SW480 (cell line): ENCODE results near the gene GRK6.

Experiments used
- DNase-seq: peaks from one replicate; pipeline ENCODE4 v3.0.0-alpha.2; 2016; ENCODE audit warnings: low spot score

GRK6 gene

DNA sequence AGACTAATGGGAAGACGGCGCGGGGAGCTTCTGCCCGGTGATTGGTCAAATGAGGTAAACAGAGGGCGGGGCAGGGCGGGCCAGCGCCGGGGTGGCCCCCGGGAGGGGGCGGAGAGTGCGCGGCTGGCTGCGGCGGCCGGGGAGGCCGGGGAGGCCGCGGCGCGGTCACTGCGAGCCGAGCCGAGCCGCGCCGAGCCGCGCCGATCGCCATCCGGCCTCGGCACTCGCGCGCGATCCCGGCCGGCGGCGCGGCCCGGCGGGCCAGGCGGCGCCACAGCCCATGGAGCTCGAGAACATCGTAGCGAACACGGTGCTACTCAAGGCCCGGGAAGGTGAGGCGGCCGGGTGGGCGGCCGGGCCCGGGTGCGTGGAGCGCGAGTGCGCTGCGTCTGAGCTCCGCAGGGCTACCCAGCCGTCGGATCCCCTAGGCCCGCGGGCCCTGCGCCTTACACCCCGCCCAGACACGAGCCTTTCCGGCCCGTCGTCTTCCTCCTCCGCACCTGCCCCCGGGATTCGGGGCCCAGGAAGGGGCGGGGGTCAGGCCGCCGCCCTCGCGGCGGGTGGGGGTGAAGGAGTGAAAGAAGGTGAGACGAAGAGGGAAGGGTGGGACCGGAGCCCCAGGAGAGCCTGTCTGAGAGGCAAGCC lies at the start of gene GRK6:
GRK6 (plus strand) TSS at position 111 of the 645 bp plus-strand sequence; CDS start at position 281, 170 bp downstream.
- DNase-seq, result peak; percentile 58

DNA sequence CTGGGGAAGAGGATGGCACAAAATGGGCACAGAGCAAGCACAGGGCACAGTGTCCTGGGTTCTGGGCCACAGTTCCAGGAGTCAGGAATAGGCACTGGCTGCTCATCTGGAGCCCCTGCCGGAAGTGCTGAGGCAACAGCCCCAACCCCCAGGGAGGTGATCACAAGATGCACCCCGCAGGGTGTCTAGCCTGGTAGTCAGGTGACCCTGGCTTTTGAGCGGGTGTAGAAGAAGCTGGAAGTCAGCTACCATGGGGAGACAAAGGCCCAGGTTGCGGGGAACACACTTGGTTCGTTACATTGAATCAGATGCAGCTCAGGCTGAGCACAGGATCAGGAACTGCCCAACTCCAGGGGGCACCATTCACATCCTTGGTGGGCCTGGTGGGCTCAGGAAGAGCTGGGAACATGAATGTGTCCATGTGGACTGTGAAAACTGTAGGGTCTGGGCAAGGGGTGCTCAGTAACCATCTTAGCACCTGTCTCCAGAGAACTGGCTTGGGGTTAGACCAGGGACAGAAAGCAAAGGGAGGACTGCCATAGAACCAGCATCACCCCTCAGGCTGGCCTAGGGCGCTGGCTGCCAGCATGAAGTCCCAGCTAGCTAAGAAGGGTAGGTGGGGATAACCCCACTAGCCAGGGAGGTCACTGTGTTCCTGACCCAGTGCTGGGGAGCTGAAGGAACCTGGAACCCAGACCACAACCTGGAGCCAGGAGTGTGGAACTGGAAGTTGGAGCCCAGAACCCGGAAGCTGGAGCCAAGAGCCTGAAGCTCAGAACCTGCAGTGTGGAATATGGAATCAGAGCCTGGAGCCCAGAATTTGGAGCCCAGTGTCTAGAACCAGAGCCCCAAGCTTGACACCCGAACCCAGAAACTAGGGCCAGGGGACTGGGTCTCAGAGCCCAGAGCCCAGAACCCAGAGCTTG lies 48.4 kb upstream of the GRK6 start:
- no peak for DNase-seq

DNA sequence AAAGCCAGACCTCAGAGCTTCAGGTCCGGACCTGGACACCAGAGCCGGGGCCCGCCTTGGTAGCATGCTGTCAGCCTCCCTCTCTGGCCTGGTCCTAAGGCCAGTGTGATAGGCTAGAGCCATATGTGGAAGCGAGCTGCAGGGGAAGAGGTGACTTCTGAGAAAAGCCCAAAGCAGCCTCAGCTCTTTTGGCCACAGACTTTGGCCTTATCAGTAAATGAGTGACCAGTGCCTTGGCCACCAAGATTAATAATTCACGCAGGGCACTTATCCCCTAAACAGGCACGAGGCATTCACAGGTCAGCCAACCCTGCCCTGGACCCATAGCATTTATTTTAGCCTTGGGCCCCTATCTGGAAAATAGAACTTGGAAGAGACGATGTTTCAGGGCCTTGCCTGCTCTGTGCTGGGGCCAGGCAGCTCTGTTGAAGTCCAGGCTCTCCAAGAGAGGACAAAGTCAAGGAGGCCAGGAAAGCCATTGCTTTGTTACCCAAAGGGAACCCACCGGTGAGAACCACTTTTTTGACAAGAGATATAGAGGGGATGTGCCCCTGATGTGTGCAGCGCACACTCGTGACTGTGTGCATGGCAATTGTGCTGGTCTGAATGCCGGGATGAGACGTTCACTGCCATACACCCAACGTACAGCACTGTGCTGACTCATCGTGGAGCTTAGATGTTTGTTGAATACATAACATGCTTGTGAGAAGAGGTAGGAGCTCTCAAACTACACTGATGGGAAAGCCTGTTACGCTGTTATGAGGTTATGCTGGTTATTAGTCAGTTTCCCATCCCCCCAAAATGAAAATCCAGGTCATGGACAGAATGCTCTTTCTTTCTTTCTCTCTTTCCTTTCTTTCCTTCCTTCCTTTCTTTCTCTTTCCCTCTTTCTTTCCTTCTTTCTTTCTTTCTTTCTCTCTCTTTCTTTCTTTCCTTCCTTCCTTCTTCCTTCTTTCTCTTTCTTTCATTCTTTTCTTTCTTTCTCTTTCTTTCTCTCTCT lies 47.3 kb upstream of the GRK6 start:
- peak; percentile 90 for DNase-seq

DNA sequence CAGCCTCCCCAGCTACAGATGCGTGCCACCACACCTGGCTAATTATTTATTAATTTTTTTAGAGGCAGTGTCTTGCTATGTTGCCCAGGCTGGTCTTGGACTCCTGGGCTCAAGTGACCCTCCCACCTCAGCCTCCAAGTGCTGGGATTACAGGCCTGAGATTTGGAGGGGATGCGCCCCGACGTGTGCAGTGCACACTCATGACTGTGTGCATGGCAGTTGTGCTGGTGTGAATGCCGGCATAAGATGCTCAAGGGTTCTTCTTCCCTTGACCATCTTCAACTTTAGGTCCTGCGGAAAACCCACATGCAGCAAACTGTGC lies 45.7 kb upstream of the GRK6 start:
- no peak for DNase-seq

DNA sequence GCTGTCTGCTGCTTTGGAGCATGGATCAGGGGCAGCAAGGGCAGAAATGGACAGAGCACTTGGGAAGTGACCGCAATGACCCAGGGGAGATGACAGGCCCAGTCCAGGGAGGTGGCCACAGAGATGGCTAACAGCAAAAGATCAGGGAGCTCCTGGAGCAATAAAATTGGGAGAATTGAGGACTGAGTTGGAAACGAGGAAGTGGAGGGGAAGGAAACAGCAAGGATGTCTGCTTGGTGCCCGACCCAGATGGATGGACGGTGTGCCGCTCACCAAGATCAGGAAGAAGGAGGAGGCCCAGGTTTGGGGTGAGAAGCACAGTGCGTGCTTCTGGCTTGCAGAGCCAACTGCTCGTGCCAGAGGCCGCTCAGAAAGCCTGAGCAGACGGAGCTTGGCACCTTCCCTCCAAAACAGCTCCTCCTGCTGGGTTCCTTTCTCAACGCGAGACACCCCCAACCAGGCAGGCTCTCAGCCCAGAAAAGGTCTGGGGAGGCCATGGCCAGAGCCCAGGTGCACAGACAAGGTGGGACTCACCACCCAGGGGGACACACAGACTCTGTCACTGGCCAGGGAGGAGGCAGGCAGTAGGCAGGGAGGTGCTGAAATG lies 44.0 kb upstream of the GRK6 start:
- DNase-seq, result no peak

DNA sequence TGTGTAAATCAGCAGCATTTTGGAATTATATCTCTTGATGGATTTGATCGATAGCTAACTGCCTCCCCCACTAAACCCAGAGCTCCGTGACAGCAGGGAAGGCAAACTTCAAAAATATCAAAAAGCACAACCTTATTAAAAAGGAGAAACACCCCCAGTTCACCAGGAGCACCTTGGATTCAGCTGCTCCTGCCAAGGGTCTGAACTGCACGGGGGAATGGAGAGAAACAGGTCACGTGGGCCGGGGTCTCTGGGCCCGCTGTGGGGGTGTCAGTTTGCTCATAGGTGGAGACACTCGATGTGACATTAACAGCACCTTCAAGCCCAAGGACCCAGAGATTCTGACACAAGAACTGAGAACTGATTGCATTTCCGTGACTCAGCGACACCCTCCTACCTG lies 43.3 kb upstream of the GRK6 start:
- DNase-seq, result no peak

DNA sequence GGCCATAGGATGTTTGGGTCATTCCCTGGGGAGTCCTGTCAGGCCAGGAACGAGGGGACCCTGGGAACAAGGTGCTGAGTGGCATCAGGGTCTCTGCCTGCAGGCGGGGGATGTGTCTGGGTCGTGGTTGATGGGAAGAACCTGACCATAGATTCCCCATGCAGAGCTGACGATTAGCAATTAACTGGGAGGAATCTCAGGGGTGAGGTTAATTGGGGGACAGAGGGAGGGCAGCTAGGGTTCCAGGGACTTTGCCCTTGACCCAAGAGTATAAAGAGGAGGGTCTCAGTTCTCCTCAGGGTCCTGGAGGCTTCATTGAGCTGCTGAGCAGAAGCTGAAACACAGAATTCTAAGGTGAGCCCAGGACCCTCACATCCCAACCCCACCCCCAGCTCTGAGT lies 42.3 kb upstream of the GRK6 start, which contains the start of gene SLC34A1:
SLC34A1 (plus strand) TSS at position 301 of the 400 bp plus-strand sequence. CDS start 1,308 bp downstream, outside the sequence.
- DNase-seq, result no peak

DNA sequence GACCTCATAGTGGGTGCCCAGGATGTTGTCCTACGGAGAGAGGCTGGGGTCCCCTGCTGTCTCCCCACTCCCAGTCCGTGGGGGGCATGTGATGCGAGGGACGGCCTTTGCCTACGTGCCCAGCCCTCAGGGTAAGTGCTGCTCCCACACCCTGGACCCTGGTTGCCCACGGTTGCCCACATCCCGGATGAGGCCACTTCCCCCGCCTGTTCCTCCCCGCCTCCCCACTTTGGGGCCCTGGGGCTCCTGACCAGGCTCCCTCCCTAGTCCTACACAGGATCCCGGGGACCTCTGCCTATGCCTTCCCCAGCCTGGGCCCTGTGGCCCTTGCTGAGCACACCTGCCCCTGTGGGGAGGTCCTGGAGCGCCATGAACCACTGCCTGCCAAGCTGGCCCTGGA lies 40.8 kb upstream of the GRK6 start:
- no peak for DNase-seq

DNA sequence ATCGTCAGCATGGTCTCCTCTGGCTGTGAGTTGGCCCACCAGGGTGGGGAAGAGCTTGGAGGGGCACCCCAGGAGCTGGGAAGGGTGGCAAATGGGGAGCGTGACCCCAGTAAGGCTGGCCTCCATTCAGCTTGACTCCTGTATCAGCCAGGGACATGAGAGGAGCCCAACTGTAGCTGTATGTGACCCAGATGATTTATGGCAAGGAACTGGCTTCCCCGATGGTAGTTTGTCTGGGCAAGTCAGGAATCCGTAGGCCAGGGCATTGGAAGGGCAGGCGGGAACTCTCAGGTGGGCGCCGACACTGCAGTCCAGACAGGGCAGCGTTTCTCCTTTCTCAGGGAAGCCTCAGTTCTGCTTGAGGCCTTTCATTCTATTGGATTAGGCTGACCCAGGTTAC lies 39.9 kb upstream of the GRK6 start:
- DNase-seq, result no peak

DNA sequence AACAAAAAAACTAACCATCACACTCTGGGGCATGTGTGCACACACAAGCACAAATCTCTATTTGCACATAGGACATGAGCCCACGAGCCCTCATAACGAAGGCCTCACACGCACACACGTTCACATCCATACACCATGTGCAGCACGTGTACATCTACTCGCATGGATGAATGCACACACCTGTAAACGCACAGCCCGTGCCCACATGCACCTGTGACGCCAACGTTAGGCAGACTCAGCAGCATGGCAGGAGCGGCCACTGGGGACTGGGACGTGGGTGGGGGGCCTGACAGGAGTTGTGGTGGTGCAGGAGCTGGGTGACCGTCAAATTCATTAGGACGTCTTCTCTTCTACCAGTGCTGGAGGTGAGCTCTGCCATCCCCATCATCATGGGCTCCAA lies 39.1 kb upstream of the GRK6 start:
- DNase-seq, result no peak

DNA sequence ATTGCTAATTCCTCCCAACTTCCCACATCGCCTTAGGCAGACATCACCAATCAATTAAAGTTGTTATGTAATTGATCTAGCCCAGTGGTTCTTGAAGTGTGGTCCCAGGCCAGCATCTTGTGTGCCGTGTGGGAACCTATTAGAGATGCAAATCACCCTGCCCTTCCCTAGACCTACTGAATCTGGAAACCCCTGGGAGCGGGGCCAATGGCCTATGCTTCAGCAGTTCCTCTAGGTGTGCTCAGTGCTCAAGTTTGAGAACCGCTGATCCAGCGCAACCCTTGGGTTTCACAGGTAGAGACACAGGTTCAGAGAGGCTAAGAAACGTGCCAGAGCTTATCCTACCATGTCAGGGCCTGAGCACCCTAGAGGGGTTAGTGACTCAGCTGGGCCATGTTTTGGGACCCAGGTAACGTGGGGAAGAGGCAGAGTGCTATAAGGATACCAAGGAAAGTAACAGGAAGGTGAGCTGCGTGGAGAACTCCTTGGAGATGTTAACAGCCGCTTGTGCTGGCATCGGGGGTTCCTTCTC lies 37.9 kb upstream of the GRK6 start:
- DNase-seq, result no peak

DNA sequence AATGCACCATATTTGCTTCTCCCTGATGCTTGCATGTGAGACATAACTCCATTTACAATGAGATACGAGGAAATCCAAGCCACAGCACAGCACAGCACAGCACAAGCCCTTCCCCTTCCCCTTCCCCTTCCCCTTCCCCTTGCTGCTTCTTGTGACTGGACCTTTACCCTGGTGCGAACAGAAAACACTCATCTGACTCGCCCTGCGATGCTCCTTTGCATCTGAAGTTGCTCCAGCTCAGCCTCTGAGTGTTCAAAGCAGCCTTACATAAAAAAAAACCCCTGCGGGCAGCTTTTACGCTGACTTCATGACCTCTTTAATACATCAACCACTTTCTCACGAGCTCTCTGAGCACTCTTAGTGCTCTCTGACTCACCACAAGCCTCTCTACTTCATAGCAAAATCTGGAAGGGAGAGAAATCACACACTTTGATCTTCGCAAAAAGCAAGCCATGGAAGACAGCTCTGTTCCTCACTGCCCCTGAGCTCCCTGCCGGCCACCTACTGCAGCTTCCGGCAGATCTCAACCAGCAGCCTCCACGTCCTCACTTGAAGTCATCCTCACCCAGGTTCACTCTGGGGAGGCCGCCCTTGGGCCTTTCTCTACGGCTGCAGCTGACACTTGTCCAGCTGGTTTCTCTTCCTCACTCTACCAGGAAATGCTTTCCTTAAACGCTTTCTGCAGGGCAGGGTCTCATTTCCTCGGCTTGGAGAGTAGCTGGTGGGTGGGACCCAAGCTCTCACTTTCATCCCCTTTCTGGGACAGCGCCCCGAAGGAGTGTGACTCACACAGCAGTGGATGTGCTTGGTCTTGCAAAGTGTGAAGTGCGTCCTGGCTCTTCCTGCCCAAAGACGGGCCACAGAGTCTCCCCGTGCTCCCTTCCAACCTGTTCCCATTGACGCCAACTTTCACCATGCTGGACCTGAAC lies 37.0 kb upstream of the GRK6 start:
- DNase-seq, result peak; percentile 80

DNA sequence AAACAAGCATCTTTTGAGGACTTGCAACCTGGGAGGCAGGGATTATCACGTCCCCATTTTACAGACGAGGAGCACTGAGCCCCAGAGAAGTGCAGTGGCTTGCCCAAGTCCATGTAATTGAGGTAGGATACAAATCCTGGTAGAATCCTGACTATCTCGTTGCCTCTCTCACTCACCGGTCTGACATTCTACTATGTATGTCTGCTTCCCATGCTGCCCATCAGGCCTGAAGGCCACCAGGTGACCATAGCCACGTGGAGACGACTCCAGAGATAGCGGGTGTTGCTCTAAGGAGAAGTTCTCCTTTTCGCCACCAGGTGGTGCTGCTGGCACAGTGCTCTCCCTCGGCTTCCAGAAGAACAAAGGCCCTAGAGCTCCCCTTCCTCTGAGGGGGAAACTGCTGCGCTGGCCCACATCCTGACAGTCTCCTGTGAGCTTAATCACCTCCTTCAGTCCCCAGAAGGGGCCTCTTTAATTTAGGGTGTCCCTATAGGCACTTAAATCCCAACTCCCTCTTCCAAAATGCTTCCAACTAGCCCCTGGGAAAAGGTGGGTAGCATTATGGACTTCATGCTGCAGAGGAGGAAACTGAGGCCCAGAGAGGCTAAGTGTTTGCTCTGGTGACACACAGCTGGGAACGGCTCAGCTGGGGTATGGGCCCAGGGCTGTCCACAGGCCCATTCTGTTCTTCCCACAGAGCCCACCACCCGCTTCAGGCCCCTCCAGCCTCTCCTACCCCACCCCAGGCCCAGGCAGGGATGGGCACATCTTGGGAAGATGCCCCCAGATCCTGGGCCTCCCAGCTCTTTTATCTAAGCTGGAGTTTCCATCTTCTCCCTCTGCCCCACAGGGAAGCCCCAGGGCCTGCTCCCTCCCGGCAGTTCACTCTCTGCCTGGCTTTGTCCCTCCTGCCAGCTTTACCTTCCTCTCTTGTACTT lies 35.8 kb upstream of the GRK6 start:
- peak; percentile 90 for DNase-seq

DNA sequence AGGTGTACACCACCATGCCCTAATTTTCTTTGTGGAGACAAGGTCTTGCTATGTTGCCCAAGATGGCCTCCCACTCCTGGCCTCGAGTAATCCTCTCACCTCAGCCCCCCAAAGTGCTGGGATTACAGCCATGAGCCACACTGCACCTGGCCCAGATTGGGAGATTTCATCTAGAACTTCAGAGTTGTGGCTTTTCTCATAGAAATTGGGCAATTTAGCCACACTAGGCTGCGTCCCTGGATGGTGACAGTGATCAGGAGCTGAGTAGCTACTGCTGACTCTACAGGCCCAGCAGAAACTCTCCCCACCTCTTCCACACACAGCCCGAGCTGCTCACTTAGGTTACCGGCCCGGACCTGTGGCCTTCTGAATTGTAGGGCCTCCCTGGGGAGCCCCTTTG lies 33.7 kb upstream of the GRK6 start:
- DNase-seq, result no peak

DNA sequence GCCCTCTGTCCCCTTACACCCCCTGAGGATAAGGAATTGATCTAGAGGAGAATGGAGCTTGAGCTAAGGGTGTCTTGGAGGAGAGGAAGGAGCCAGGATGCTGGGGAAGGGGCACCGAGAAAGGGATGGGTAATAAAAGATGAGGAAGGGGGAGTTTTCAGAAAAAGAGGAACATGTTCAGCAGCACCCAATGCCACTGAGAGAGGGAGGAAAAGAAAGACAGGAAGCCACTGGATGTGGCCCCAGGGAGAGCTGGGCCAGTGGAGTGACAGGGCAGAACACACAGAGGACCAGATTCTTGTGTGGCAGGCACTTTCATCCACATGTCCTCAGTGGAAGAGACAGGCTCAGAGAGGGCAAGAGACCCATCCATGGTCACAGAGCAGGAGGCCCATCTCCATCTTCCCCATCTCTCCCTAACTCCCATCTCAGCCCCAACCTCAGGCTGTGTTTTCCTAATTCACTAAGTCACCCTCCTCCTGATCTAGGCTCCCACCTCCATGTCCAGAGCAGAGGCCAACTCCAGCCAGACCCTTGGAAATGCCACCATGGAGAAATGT lies 33.2 kb upstream of the GRK6 start:
- DNase-seq, result no peak

DNA sequence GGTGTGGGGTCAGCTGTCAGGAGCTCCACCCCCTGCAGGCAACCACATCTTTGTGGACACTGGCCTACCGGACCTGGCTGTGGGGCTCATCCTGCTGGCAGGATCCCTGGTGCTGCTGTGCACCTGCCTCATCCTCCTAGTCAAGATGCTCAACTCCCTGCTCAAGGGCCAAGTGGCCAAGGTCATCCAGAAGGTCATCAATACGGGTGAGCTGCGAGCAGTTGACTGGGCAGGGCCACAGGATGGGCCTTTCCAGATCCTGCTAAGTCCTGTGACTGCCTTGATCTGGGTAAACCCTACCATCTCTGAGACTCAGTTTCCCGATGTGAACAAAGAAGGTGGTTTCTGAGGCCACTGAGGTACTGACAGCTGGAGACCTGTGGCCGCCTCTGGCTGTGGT lies 32.5 kb upstream of the GRK6 start:
- DNase-seq, result no peak

DNA sequence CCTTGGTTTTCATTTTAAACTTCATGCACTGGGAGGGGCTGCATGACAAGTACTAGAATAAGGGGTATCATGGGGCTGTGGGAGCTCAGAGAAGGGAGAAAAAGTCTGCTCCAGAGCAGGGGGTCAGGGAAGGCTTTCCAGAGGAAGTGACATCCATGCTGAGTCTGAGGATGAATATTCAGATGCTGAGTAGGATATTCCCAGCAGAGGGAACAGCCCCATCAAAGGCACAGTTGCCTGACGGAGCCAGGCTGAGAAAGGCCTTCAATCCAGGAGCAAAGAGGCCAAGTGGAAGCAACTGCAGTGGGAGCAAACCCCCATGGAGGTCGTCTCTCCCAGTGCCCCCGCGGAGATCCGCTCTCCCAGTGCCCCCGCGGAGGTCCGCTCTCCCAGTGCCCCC lies 30.4 kb upstream of the GRK6 start:
- DNase-seq, result no peak

DNA sequence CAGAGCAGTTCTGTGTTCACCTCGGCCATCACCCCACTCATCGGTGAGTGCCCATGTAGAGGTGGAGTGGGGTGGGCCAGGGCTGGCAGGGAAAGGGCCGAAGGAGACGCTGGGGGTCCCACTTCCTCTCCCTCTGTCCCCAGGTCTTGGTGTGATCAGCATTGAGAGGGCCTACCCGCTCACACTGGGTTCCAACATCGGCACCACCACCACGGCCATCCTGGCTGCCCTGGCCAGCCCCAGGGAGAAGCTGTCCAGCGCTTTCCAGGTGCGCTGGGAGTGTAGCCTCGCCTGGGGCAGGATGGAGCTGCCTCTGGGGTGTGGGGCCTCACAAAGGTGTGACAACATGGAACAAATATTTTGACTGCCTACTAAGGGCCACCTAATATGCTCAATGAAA lies 29.7 kb upstream of the GRK6 start:
- no peak for DNase-seq

DNA sequence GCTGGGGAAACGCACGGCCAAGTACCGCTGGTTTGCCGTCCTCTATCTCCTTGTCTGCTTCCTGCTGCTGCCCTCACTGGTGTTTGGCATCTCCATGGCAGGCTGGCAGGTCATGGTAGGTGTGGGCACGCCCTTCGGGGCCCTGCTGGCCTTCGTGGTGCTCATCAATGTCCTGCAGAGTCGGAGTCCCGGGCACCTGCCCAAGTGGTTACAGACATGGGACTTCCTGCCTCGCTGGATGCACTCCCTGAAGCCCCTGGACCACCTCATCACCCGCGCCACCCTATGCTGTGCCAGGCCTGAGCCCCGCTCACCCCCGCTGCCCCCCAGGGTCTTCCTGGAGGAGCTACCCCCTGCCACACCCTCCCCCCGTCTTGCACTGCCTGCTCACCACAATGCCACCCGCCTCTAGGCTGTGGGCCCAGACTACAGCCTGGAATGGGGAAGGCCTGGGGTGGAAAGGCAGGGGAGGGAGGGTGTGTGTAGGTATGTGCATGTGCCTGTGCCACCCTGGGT lies 28.5 kb upstream of the GRK6 start:
- DNase-seq, result no peak
